SU-DHL-6 (cell line): ENCODE measurements around the gene IPPK.
"Not testable (repeated sequence)": the region's sequence is repeated elsewhere in the genome, so short reads cannot be mapped to it uniquely, and the experiment has no call there.

Experiments used
- EZH2phosphoT487 ChIP-seq: fragments of 200-600 bp; sonication (generic), shearing (Covaris generic); conservative IDR thresholded peaks from 2 replicates; pipeline ENCODE4 v1.6.1; 2018; ENCODE audit warnings: mild to moderate bottlenecking, antibody characterized with exemption, low read length, moderate library complexity, mixed read lengths
- TF ChIP-seq, protein P1 (sequence below): fragments of 200-600 bp; sonication (generic); IDR thresholded peaks from one replicate; pipeline ENCODE4 v1.5.1; 2017; ENCODE audit warnings: antibody characterized with exemption, mild to moderate bottlenecking, low read length, moderate library complexity; ENCODE audit not compliant: insufficient read depth, poor library complexity, severe bottlenecking

DNA sequence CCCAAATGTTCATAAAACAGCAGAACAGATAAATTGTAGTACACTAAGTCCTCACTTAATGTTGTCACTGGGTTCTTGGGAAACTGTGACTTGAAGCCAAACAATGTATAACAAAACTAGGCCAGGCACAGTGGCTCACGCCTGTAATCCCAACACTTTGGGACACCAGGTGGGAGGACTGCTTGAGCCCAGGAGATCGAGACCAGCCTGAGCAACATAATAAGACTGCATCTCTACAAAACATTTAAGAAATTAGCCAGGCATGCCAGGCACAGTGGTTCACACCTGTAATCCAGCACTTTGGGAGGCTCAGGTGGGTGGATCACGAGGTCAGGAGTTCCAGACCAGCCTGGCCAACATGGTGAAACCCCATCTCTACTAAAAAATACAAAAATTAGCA is 46.0 kb downstream of the IPPK start:
- TF ChIP-seq, protein P1, sequence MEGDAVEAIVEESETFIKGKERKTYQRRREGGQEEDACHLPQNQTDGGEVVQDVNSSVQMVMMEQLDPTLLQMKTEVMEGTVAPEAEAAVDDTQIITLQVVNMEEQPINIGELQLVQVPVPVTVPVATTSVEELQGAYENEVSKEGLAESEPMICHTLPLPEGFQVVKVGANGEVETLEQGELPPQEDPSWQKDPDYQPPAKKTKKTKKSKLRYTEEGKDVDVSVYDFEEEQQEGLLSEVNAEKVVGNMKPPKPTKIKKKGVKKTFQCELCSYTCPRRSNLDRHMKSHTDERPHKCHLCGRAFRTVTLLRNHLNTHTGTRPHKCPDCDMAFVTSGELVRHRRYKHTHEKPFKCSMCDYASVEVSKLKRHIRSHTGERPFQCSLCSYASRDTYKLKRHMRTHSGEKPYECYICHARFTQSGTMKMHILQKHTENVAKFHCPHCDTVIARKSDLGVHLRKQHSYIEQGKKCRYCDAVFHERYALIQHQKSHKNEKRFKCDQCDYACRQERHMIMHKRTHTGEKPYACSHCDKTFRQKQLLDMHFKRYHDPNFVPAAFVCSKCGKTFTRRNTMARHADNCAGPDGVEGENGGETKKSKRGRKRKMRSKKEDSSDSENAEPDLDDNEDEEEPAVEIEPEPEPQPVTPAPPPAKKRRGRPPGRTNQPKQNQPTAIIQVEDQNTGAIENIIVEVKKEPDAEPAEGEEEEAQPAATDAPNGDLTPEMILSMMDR = not testable (repeated sequence)
- TF ChIP-seq EZH2phosphoT487 = not testable (repeated sequence)
